Osteoblast (primary cell): ENCODE measurements around the gene ARID3A. TPM values are rescaled to one million over a fixed set of nuclear protein-coding genes. Genes with fewer than 3 reads are reported as not detected.
A peak's percentile ranks its signal among the peaks of the same experiment; 100 is the strongest.

Source experiments
- DNase-seq: peaks from one replicate; pipeline ENCODE4 v3.0.0; 2011; ENCODE audit warnings: low spot score, mixed read lengths; ENCODE audit not compliant: insufficient read length; ENCODE audit errors: missing footprints
- H2AFZ ChIP-seq: 2 replicates; pipeline ENCODE4 v1.6.0; 2011; ENCODE audit warnings: mild to moderate bottlenecking, low read length
- H3K27ac ChIP-seq: 2 replicates; pipeline ENCODE4 v1.5.1; 2011; ENCODE audit warnings: mild to moderate bottlenecking, low read depth, low read length, moderate library complexity
- H3K27me3 ChIP-seq: 2 replicates; pipeline ENCODE4 v1.6.0; 2012; ENCODE audit warnings: mild to moderate bottlenecking, control low read depth, inconsistent platforms, low read length, moderate library complexity; ENCODE audit not compliant: insufficient read depth
- H3K36me3 ChIP-seq: 2 replicates; pipeline ENCODE4 v1.5.1; 2011; ENCODE audit warnings: mild to moderate bottlenecking, low read length, control low read depth, moderate library complexity; ENCODE audit not compliant: insufficient read depth
- H3K4me1 ChIP-seq: 2 replicates; pipeline ENCODE4 v1.5.1; 2011; ENCODE audit warnings: mild to moderate bottlenecking, low read length, control low read depth, moderate library complexity; ENCODE audit not compliant: insufficient read depth
- H3K4me2 ChIP-seq: 2 replicates; pipeline ENCODE4 v1.6.0; 2011; ENCODE audit warnings: mild to moderate bottlenecking, low read length; ENCODE audit not compliant: insufficient read depth
- H3K4me3 ChIP-seq: fragments of 200-600 bp; sonication (generic); 3 replicates; pipeline ENCODE4 v1.5.1; 2012; ENCODE audit warnings: mild to moderate bottlenecking, low read length, inconsistent platforms; ENCODE audit not compliant: insufficient read depth
- H3K79me2 ChIP-seq: 2 replicates; pipeline ENCODE4 v1.6.0; 2012; ENCODE audit warnings: mild to moderate bottlenecking, low read length, control low read depth, inconsistent platforms; ENCODE audit not compliant: insufficient read depth
- H3K9me3 ChIP-seq: 2 replicates; pipeline ENCODE4 v1.5.1; 2011; ENCODE audit warnings: low read depth, low read length, control low read depth
- H4K20me1 ChIP-seq: 2 replicates; pipeline ENCODE4 v1.6.0; 2012; ENCODE audit warnings: mild to moderate bottlenecking, low read length, control low read depth; ENCODE audit not compliant: insufficient read depth
- total RNA-seq: library from RNA; depleted of rRNA; stranded (reverse); fragments of >200 nt; gene quantifications from 2 replicates; pipeline ENCODE4 v1.2.3, GENCODE V29; 2012
- TF ChIP-seq, protein P1 (sequence below): IDR thresholded peaks from 2 replicates; pipeline ENCODE4 v1.5.1; 2011; ENCODE audit warnings: mild to moderate bottlenecking, low read depth, low read length, moderate library complexity; ENCODE audit errors: extremely low read depth

ARID3A gene
- total RNA-seq, 1 donor, result 21.7 TPM

DNA sequence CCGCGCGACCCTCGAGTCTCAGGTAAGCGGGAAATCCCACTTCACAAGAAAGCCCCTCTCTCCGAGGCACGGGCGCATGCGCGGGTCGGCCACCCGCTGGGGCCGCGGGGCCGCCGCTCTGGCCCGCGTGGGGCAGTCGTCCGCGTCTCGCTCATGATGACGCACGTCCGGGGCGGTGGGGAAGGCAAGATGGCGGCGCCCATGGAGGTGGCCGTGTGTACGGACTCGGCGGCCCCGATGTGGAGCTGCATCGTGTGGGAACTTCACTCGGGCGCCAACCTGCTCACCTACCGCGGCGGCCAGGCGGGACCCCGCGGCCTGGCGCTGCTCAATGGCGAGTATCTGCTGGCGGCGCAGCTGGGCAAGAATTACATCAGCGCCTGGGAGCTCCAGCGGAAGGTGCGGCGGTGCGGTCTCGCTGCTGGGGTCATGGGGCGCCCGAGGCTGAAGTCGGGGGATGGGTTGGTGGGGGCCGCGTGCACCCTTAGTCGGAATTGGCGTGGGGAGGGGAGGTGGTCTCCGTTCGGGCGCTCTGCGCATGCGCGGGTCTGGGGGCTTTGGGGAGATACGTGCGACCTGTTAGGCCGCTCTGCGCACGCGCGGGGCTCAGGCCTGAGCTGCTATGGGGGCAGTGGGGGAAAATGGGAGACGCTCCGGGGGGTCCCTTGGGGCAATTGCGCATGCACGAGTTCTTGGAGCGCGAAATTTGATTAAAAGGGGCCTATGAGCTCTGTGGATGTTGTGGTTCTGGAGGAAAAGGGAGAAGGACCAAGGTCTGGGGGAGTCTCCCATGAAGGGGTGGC, 58.5 kb downstream of the ARID3A start, which contains the start of gene WDR18:
WDR18 (plus strand) TSS at position 181 of the 803 bp plus-strand sequence; CDS start at position 190, 9 bp downstream.
- H3K79me2 ChIP-seq, result peaks cover 18% of the 10 kb centered on the region
- no peaks in the 10 kb centered on the region for H3K27me3 ChIP-seq
- H3K4me1 ChIP-seq, result peaks cover 11% of the 10 kb centered on the region
- H2AFZ ChIP-seq, result peak within 1 kb of the TSS; percentile 97
- H3K4me3 ChIP-seq, result peak within 1 kb of the TSS; percentile 100
- TF ChIP-seq, protein P1, sequence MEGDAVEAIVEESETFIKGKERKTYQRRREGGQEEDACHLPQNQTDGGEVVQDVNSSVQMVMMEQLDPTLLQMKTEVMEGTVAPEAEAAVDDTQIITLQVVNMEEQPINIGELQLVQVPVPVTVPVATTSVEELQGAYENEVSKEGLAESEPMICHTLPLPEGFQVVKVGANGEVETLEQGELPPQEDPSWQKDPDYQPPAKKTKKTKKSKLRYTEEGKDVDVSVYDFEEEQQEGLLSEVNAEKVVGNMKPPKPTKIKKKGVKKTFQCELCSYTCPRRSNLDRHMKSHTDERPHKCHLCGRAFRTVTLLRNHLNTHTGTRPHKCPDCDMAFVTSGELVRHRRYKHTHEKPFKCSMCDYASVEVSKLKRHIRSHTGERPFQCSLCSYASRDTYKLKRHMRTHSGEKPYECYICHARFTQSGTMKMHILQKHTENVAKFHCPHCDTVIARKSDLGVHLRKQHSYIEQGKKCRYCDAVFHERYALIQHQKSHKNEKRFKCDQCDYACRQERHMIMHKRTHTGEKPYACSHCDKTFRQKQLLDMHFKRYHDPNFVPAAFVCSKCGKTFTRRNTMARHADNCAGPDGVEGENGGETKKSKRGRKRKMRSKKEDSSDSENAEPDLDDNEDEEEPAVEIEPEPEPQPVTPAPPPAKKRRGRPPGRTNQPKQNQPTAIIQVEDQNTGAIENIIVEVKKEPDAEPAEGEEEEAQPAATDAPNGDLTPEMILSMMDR, result no peak
- peaks cover 18% of the 10 kb centered on the region for H3K36me3 ChIP-seq
- DNase-seq, result peak; percentile 100
- H3K9me3 ChIP-seq, result no peaks in the 10 kb centered on the region
- peak within 1 kb of the TSS; percentile 95 for H3K27ac ChIP-seq
- peaks cover 5% of the 10 kb centered on the region for H4K20me1 ChIP-seq
- H3K4me2 ChIP-seq, result peak within 1 kb of the TSS; percentile 92

DNA sequence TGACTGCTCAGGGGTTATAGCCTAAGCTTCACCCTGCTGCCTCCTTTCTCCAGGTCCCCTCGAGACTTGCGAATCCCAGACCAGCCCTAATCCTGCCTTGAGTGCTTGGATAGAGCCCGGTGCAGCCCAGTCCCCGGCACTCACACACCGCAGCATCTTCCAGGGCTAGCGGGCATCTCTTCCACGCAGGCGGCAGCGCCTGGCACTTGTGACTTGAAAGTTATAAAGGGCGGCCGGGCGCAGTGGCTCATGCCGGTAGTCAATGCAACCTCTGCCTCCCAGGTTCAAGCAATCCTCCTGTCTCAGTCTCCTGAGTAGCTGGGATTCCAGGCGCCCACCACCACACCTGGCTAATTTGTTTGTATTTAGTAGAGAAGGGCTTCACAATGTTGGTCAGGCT, 60.2 kb downstream of the ARID3A start:
- peaks cover 18% of the 10 kb centered on the region for H3K79me2 ChIP-seq
- H3K4me2 ChIP-seq, result no peak overlapping the region
- H3K27me3 ChIP-seq, result no peaks in the 10 kb centered on the region
- H4K20me1 ChIP-seq, result peaks cover 5% of the 10 kb centered on the region
- DNase-seq, result no peak
- peaks cover 11% of the 10 kb centered on the region for H3K4me1 ChIP-seq
- TF ChIP-seq, protein P1, result no peak
- H3K27ac ChIP-seq, result no peak overlapping the region
- H3K4me3 ChIP-seq, result no peak overlapping the region
- peaks cover 23% of the 10 kb centered on the region for H3K36me3 ChIP-seq
- H3K9me3 ChIP-seq, result no peaks in the 10 kb centered on the region
- no peak overlapping the region for H2AFZ ChIP-seq

DNA sequence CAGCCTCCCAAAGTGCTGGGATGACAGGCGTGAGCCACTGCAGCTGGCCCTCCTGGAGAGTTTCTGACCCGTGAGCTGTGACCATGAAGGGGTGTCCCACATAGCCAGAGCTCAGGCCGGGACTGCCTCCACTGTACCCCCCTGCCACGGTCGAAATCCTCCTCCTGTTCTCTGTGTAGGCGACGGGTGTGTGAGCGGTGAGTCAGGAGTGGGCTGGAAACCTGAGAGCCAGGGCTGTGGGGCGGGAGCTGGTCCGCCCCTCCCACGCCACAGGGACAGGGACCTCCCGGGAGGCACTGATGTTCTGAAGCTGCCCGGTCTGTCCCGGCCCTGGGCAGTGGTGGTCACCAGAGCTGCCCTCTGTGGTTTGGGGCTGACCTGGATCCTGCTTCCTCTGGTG, 62.2 kb downstream of the ARID3A start:
- no peaks in the 10 kb centered on the region for H3K9me3 ChIP-seq
- H3K4me1 ChIP-seq, result peaks cover 11% of the 10 kb centered on the region
- no peak overlapping the region for H3K4me3 ChIP-seq
- TF ChIP-seq, protein P1, result no peak
- DNase-seq, result no peak
- H2AFZ ChIP-seq, result no peak overlapping the region
- H3K27ac ChIP-seq, result no peak overlapping the region
- H3K79me2 ChIP-seq, result peaks cover 18% of the 10 kb centered on the region
- peaks cover 23% of the 10 kb centered on the region for H3K36me3 ChIP-seq
- peaks cover 5% of the 10 kb centered on the region for H4K20me1 ChIP-seq
- H3K4me2 ChIP-seq, result no peak overlapping the region
- no peaks in the 10 kb centered on the region for H3K27me3 ChIP-seq

DNA sequence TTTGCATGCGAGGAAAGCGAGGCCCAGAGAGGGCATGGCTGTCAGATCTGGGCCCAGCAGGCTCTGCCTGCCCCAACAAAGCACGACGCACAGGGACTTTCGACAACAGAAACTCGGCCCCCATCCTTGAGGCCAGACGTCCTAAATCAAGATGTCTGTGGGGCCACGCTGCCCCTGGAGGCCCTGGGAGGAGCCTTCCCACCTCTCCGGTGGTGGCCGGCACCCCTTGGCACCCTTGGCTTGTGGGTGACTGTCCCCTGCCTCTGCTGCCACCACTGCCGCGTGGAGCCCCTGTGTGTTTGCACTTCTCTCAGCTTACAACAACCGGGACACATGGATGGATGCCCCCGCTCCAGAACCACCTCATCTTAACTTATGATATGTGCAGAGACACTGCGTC, 62.7 kb downstream of the ARID3A start:
- Histone ChIP-seq H3K27ac (no peak overlapping the region), H3K4me3 (no peak overlapping the region), H3K4me1 (peaks cover 11% of the 10 kb centered on the region), H3K27me3 (no peaks in the 10 kb centered on the region), H3K4me2 (no peak overlapping the region), H3K36me3 (peaks cover 23% of the 10 kb centered on the region), H3K79me2 (peaks cover 18% of the 10 kb centered on the region), H3K9me3 (no peaks in the 10 kb centered on the region), H2AFZ (no peak overlapping the region), H4K20me1 (peaks cover 5% of the 10 kb centered on the region)
- TF ChIP-seq, protein P1, result no peak
- DNase-seq, result no peak
